Measurements from ENCODE around the gene EMC9.
A peak's percentile ranks its signal among the peaks of the same experiment; 100 is the strongest.

EMC9 gene

GRCh38 chr14:24137529-24138395 lies 3.6 kb downstream of the EMC9 start:
- TF ChIP-seq CTCF (IDR thresholded peaks at IDR 0.05; ENCODE audit: insufficient read depth, low read length, poor library complexity, severe bottlenecking) = no peak
- H3K36me3 ChIP-seq (ENCODE audit: control insufficient read depth, insufficient read depth, low read length) = peaks cover 14% of the 10 kb centered on the region
- no peak overlapping the region for H3K4me3 ChIP-seq (replicated peaks; ENCODE audit: low read depth, low read length)
- no peak for DNase-seq (ENCODE audit: extremely low read depth, insufficient read length)
- no peaks in the 10 kb centered on the region for H3K27me3 ChIP-seq (replicated peaks; ENCODE audit: control insufficient read depth, insufficient read depth, low read length)

DNA sequence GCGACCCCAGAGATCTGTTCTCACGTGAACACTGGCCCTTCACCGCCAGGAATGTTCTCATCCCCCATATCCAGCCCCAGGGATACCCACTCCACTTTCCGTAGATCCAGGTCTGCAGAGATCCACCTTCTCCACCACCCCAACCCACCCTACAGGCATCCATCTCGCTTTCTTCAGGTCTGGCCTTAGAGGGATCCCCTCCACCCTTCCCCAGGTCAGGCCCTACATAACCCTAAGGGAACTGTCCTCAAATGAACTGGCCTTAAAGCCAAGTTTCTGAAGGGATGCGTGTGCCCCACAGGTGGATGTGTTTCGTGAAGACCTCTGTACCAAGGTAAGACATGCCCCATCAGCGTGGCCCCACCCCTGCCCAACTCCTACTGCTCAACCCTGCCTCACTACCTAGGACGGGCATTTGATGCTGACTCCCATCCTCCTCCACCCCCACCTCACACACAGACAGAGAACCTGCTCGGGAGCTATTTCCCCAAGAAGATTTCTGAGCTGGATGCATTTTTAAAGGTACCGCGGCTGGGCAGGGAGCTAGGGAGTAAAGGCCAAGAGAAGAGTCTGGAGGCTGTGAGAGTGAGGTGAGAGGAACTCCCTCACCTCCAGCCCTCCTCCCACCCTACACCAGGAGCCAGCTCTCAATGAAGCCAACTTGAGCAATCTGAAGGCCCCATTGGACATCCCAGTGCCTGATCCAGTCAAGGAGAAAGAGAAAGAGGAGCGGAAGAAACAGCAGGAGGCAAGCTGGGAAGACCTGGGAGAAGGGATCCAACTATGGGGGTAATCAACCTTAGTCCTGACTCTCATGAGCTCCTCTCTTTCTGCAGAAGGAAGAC lies 4.5 kb downstream of the EMC9 start:
- peak overlapping the region; percentile 87 for H3K4me3 ChIP-seq (replicated peaks; ENCODE audit: low read depth, low read length)
- no peak for DNase-seq (ENCODE audit: extremely low read depth, insufficient read length)
- peaks cover 14% of the 10 kb centered on the region for H3K36me3 ChIP-seq (ENCODE audit: control insufficient read depth, insufficient read depth, low read length)
- no peak for TF ChIP-seq CTCF (IDR thresholded peaks at IDR 0.05; ENCODE audit: insufficient read depth, low read length, poor library complexity, severe bottlenecking)
- no peaks in the 10 kb centered on the region for H3K27me3 ChIP-seq (replicated peaks; ENCODE audit: control insufficient read depth, insufficient read depth, low read length)

GRCh38 chr14:24135834-24136683 lies 5.3 kb downstream of the EMC9 start, which contains the start of gene PSME1:
Gene PSME1, plus strand, starts transcription at chr14:24136194. Its CDS starts 69 bp downstream, at chr14:24136263.
- TF ChIP-seq CTCF (IDR thresholded peaks at IDR 0.05; ENCODE audit: insufficient read depth, low read length, poor library complexity, severe bottlenecking) = no peak

GRCh38 chr14:24135584-24135833 lies 5.9 kb downstream of the EMC9 start:
- H3K4me3 ChIP-seq (replicated peaks; ENCODE audit: low read depth, low read length) = peak overlapping the region; percentile 70
- no peak for DNase-seq (ENCODE audit: extremely low read depth, insufficient read length)
- TF ChIP-seq CTCF (IDR thresholded peaks at IDR 0.05; ENCODE audit: insufficient read depth, low read length, poor library complexity, severe bottlenecking) = no peak
- H3K36me3 ChIP-seq (ENCODE audit: control insufficient read depth, insufficient read depth, low read length) = peaks cover 14% of the 10 kb centered on the region
- no peaks in the 10 kb centered on the region for H3K27me3 ChIP-seq (replicated peaks; ENCODE audit: control insufficient read depth, insufficient read depth, low read length)

More at GRCh38 chr14:24135834-24136683, 5.3 kb downstream of the EMC9 start, which contains the start of gene PSME1:
- peak; percentile 92 for DNase-seq (ENCODE audit: extremely low read depth, insufficient read length)
- Histone ChIP-seq H3K27me3 (replicated peaks; ENCODE audit: control insufficient read depth, insufficient read depth, low read length) (no peaks in the 10 kb centered on the region), H3K36me3 (ENCODE audit: control insufficient read depth, insufficient read depth, low read length) (peaks cover 14% of the 10 kb centered on the region), H3K4me3 (replicated peaks; ENCODE audit: low read depth, low read length) (peak within 1 kb of the TSS; percentile 87)

- Histone ChIP-seq H3K36me3 (ENCODE audit: control insufficient read depth, insufficient read depth, low read length) (peaks cover 12% of the 10 kb centered on the region), H3K27me3 (replicated peaks; ENCODE audit: control insufficient read depth, insufficient read depth, low read length) (no peaks in the 10 kb centered on the region), H3K4me3 (replicated peaks; ENCODE audit: low read depth, low read length) (no peak overlapping the region)
- DNase-seq (ENCODE audit: extremely low read depth, insufficient read length) = no peak
- no peak for TF ChIP-seq CTCF (IDR thresholded peaks at IDR 0.05; ENCODE audit: insufficient read depth, low read length, poor library complexity, severe bottlenecking)
Measured at GRCh38 chr14:24133735-24134134, 7.7 kb downstream of the EMC9 start.

Measured in GM06990 (cell line).